ENCODE measurements around the gene DYNLL1.

DYNLL1 gene

GRCh38 chr12:120467439-120467838, 28.5 kb upstream of the DYNLL1 start:
- peak overlapping the region; percentile 65 for H3K4me2 ChIP-seq (ENCODE audit: low read length)
- H3K4me1 ChIP-seq (ENCODE audit: control insufficient read depth, low read length), result peaks cover 45% of the 10 kb centered on the region
- no peaks in the 10 kb centered on the region for H3K9me3 ChIP-seq (ENCODE audit: control insufficient read depth, insufficient read depth, low read length)
- H4K20me1 ChIP-seq (ENCODE audit: control insufficient read depth, insufficient read depth, low read depth, low read length), result peaks cover 43% of the 10 kb centered on the region
- H3K4me3 ChIP-seq (ENCODE audit: low read length), result peak overlapping the region; percentile 98; the same call in 1 of the 2 replicates
- no peaks in the 10 kb centered on the region for H3K9me2 ChIP-seq (replicated peaks; ENCODE audit: control insufficient read depth, low read length)
- peaks cover 96% of the 10 kb centered on the region for H3K79me2 ChIP-seq (ENCODE audit: control insufficient read depth, low read length)
- H3K27me3 ChIP-seq (ENCODE audit: control insufficient read depth, low read length), result no peaks in the 10 kb centered on the region
- TF ChIP-seq CTCF (IDR thresholded peaks at IDR 0.05; ENCODE audit: low read depth, low read length, poor library complexity, severe bottlenecking), result no peak
- no peak for TF ChIP-seq EZH2phosphoT487 (IDR thresholded peaks at IDR 0.05; ENCODE audit: borderline replicate concordance, low read length)
- peaks cover 21% of the 10 kb centered on the region for H3F3A ChIP-seq (ENCODE audit: control insufficient read depth, insufficient read depth)
- H3K36me3 ChIP-seq (ENCODE audit: control insufficient read depth, low read length), result peaks cover 70% of the 10 kb centered on the region
- no peak overlapping the region for H3K27ac ChIP-seq (ENCODE audit: low read depth, low read length)

GRCh38 chr12:120468325-120468820, 27.5 kb upstream of the DYNLL1 start:
- Histone ChIP-seq H4K20me1 (ENCODE audit: control insufficient read depth, insufficient read depth, low read depth, low read length) (peaks cover 43% of the 10 kb centered on the region), H3F3A (ENCODE audit: control insufficient read depth, insufficient read depth) (peaks cover 20% of the 10 kb centered on the region), H3K36me3 (ENCODE audit: control insufficient read depth, low read length) (peaks cover 62% of the 10 kb centered on the region), H3K79me2 (ENCODE audit: control insufficient read depth, low read length) (peaks cover 98% of the 10 kb centered on the region), H3K4me1 (ENCODE audit: control insufficient read depth, low read length) (peaks cover 48% of the 10 kb centered on the region), H3K27me3 (ENCODE audit: control insufficient read depth, low read length) (no peaks in the 10 kb centered on the region), H3K9me3 (ENCODE audit: control insufficient read depth, insufficient read depth, low read length) (no peaks in the 10 kb centered on the region), H3K4me2 (ENCODE audit: low read length) (peak overlapping the region; percentile 65), H3K9me2 (replicated peaks; ENCODE audit: control insufficient read depth, low read length) (no peaks in the 10 kb centered on the region), H3K4me3 (ENCODE audit: low read length) (peak overlapping the region; percentile 98), H3K27ac (ENCODE audit: low read depth, low read length) (peak overlapping the region; percentile 64)
- TF ChIP-seq CTCF (IDR thresholded peaks at IDR 0.05; ENCODE audit: low read depth, low read length, poor library complexity, severe bottlenecking) (no peak), EZH2phosphoT487 (IDR thresholded peaks at IDR 0.05; ENCODE audit: borderline replicate concordance, low read length) (no peak)

GRCh38 chr12:120468821-120469449, 27.0 kb upstream of the DYNLL1 start:
- H3K9me2 ChIP-seq (replicated peaks; ENCODE audit: control insufficient read depth, low read length), result no peaks in the 10 kb centered on the region

More at GRCh38 chr12:120468821-120469449, 27.0 kb upstream of the DYNLL1 start:
- Histone ChIP-seq H3K27ac (ENCODE audit: low read depth, low read length) (peak overlapping the region; percentile 64), H3F3A (ENCODE audit: control insufficient read depth, insufficient read depth) (peaks cover 20% of the 10 kb centered on the region), H3K9me3 (ENCODE audit: control insufficient read depth, insufficient read depth, low read length) (no peaks in the 10 kb centered on the region), H3K4me3 (ENCODE audit: low read length) (peak overlapping the region; percentile 98), H3K4me2 (ENCODE audit: low read length) (peak overlapping the region; percentile 65), H4K20me1 (ENCODE audit: control insufficient read depth, insufficient read depth, low read depth, low read length) (peaks cover 38% of the 10 kb centered on the region), H3K4me1 (ENCODE audit: control insufficient read depth, low read length) (peaks cover 51% of the 10 kb centered on the region), H3K79me2 (ENCODE audit: control insufficient read depth, low read length) (peaks cover 96% of the 10 kb centered on the region), H3K36me3 (ENCODE audit: control insufficient read depth, low read length) (peaks cover 56% of the 10 kb centered on the region), H3K27me3 (ENCODE audit: control insufficient read depth, low read length) (no peaks in the 10 kb centered on the region)
- TF ChIP-seq CTCF (IDR thresholded peaks at IDR 0.05; ENCODE audit: low read depth, low read length, poor library complexity, severe bottlenecking) (no peak), EZH2phosphoT487 (IDR thresholded peaks at IDR 0.05; ENCODE audit: borderline replicate concordance, low read length) (no peak)

All from DOHH2 (cell line).